ENCODE results near the gene BCR. TPM values are rescaled to one million over a fixed set of nuclear protein-coding genes. Genes with fewer than 3 reads are reported as not detected.

The BCR gene
- polyA plus RNA-seq, 1 donor from 2014 or later: 57.5 TPM

GRCh38 chr22:23145878-23146470 lies 34.3 kb upstream of the BCR start:
- Histone ChIP-seq H3F3A (ENCODE audit: insufficient read depth, low read length, poor library complexity, severe bottlenecking) (peaks cover 4% of the 10 kb centered on the region), H3K4me2 (ENCODE audit: low read length) (peak overlapping the region; percentile 100), H3K27me3 (ENCODE audit: insufficient read depth, low read depth, low read length) (no peaks in the 10 kb centered on the region), H3K4me3 (ENCODE audit: low read length) (peak overlapping the region; percentile 91), H3K9me2 (ENCODE audit: insufficient read depth, low read length) (no peaks in the 10 kb centered on the region), H4K20me1 (ENCODE audit: insufficient read depth) (no peaks in the 10 kb centered on the region), H2AFZ (ENCODE audit: low read depth, low read length) (peak overlapping the region; percentile 54), H3K79me2 (replicated peaks; ENCODE audit: insufficient read depth, low read length) (peaks cover 5% of the 10 kb centered on the region), H3K9me3 (ENCODE audit: low read length) (no peaks in the 10 kb centered on the region), H3K9ac (ENCODE audit: low read length) (peak overlapping the region; percentile 78), H3K36me3 (ENCODE audit: insufficient read depth, low read length) (no peaks in the 10 kb centered on the region), H3K27ac (ENCODE audit: low read length) (peak overlapping the region; percentile 72)
- TF ChIP-seq EP300 (conservative IDR thresholded peaks at IDR 0.05; ENCODE audit: poor library complexity, severe bottlenecking): no peak
- TF ChIP-seq RAD21 (conservative IDR thresholded peaks at IDR 0.05): no peak
- TF ChIP-seq CTCF (IDR thresholded peaks at IDR 0.05; ENCODE audit: poor library complexity, severe bottlenecking): no peak
- no peak for TF ChIP-seq SMC3 (conservative IDR thresholded peaks at IDR 0.05; ENCODE audit: poor library complexity)
- no peak for TF ChIP-seq REST (IDR thresholded peaks at IDR 0.05; ENCODE audit: borderline replicate concordance)
- TF ChIP-seq POLR2AphosphoS5 (IDR thresholded peaks at IDR 0.05): no peak
- TF ChIP-seq TAF1 (IDR thresholded peaks at IDR 0.05; ENCODE audit: low read depth): no peak
- no peak for TF ChIP-seq EZH2 (IDR thresholded peaks at IDR 0.05; ENCODE audit: borderline replicate concordance, insufficient read depth, low read length, poor library complexity, severe bottlenecking)

- no peak overlapping the region for H2AFZ ChIP-seq (ENCODE audit: low read depth, low read length)
- peak overlapping the region; percentile 78 for H3K9ac ChIP-seq (ENCODE audit: low read length)
- no peak for TF ChIP-seq POLR2AphosphoS5 (IDR thresholded peaks at IDR 0.05)
- TF ChIP-seq REST (IDR thresholded peaks at IDR 0.05; ENCODE audit: borderline replicate concordance): no peak
- TF ChIP-seq CTCF (IDR thresholded peaks at IDR 0.05; ENCODE audit: poor library complexity, severe bottlenecking): no peak
- TF ChIP-seq MXI1 (conservative IDR thresholded peaks at IDR 0.05; ENCODE audit: poor library complexity, severe bottlenecking): no peak
- no peak for TF ChIP-seq EP300 (conservative IDR thresholded peaks at IDR 0.05; ENCODE audit: poor library complexity, severe bottlenecking)
- TF ChIP-seq SMC3 (conservative IDR thresholded peaks at IDR 0.05; ENCODE audit: poor library complexity): no peak
- no peak for TF ChIP-seq TAF1 (IDR thresholded peaks at IDR 0.05; ENCODE audit: low read depth)
- no peak for TF ChIP-seq EZH2 (IDR thresholded peaks at IDR 0.05; ENCODE audit: borderline replicate concordance, insufficient read depth, low read length, poor library complexity, severe bottlenecking)
- TF ChIP-seq RAD21 (conservative IDR thresholded peaks at IDR 0.05): no peak
- H3K9me3 ChIP-seq (ENCODE audit: low read length): no peaks in the 10 kb centered on the region
- peak overlapping the region; percentile 91 for H3K4me3 ChIP-seq (ENCODE audit: low read length)
- peak overlapping the region; percentile 100 for H3K4me2 ChIP-seq (ENCODE audit: low read length)
- no peaks in the 10 kb centered on the region for H3K27me3 ChIP-seq (ENCODE audit: insufficient read depth, low read depth, low read length)
- H4K20me1 ChIP-seq (ENCODE audit: insufficient read depth): no peaks in the 10 kb centered on the region
- no peaks in the 10 kb centered on the region for H3K9me2 ChIP-seq (ENCODE audit: insufficient read depth, low read length)
- no peaks in the 10 kb centered on the region for H3K36me3 ChIP-seq (ENCODE audit: insufficient read depth, low read length)
- peak overlapping the region; percentile 72 for H3K27ac ChIP-seq (ENCODE audit: low read length)
- peaks cover 4% of the 10 kb centered on the region for H3F3A ChIP-seq (ENCODE audit: insufficient read depth, low read length, poor library complexity, severe bottlenecking)
- H3K79me2 ChIP-seq (replicated peaks; ENCODE audit: insufficient read depth, low read length): peaks cover 5% of the 10 kb centered on the region
These were observed 33.7 kb upstream of the BCR start for GRCh38 chr22:23146478-23147205.
